ENCODE results near the gene CGAS. TPM values are rescaled to one million over a fixed set of nuclear protein-coding genes. Genes with fewer than 3 reads are reported as not detected.
"Not testable (repeated sequence)": the region's sequence is repeated elsewhere in the genome, so short reads cannot be mapped to it uniquely, and the experiment has no call there.

The CGAS gene
- total RNA-seq, 2 experiments from 2014 or later, result 37.2 to 38.4 TPM

DNA sequence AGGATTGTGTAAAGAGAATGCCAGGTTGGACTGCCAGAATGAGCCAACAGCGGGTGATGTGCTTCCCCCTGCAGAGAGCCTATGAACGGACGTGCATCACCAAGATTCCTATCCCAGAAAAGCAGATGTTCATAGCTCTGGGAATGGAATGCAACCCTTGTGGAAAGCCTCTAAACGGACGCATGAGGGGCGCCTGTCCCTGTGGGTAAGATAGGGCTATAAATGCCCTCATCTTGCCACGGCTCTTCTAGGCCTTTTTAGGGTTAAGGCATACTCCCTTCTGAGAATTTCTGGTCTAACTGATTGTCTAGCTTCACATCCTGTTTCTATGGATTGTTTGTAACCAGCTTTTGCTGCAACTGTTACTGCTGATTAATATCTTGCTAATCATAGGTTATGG, 7.4 kb upstream of the CGAS start:
- CTCF ChIA-PET; H3K27me3 Mint-ChIP-seq; intact Hi-C loops (cut with micrococcal nuclease); POLR2A ChIA-PET; H3K9me3 Mint-ChIP-seq; DNase-seq: not testable (repeated sequence)
- Mint-ChIP-seq H3K4me1 (ENCODE audit: low read depth) (peaks cover 40% of the 10 kb centered on the region), H3K36me3 (peaks cover 12% of the 10 kb centered on the region), H3K27ac (peak overlapping the region; percentile 97), H3K4me3 (peak overlapping the region; percentile 41)

- Mint-ChIP-seq H3K4me3 (no peak overlapping the region), H3K9me3 (no peaks in the 10 kb centered on the region), H3K27me3 (no peaks in the 10 kb centered on the region), H3K4me1 (ENCODE audit: low read depth) (peaks cover 28% of the 10 kb centered on the region), H3K27ac (peak overlapping the region; percentile 55), H3K36me3 (peaks cover 2% of the 10 kb centered on the region)
- DNase-seq, result no peak
- ChIA-PET POLR2A (no interaction called here), CTCF (no interaction called here)
- intact Hi-C loops (cut with micrococcal nuclease), result no loop called here
Measured at GRCh38 chr6:73455865-73456629, 4.0 kb upstream of the CGAS start.

- intact Hi-C loops (cut with micrococcal nuclease), result loop anchor here (1.0 to 5.0 kb wide), 6 partner anchors 10 to 831 kb away; partner anchors contain the start of genes EEF1A1 and MTO1
- Mint-ChIP-seq H3K27ac (peak overlapping the region; percentile 93), H3K36me3 (peaks cover 25% of the 10 kb centered on the region), H3K4me1 (ENCODE audit: low read depth) (peaks cover 18% of the 10 kb centered on the region), H3K4me3 (peak overlapping the region; percentile 86), H3K9me3 (no peaks in the 10 kb centered on the region), H3K27me3 (no peaks in the 10 kb centered on the region)
- CTCF ChIA-PET, result interaction anchor here (0.6 to 3.3 kb wide), 8 partner anchors 10 to 201 kb away, joined by 3 to 30 read pairs (median 8); partner anchors contain the start of gene MTO1
- peak; percentile 61 for DNase-seq
- POLR2A ChIA-PET, result interaction anchor here (0.7 to 3.9 kb wide), 8 partner anchors 11 to 202 kb away, joined by 4 to 82 read pairs (median 10); partner anchors contain the start of genes EEF1A1, MTO1 and SLC17A5
Measured at GRCh38 chr6:73451223-73452106, 632 bp downstream of the CGAS start.

GRCh38 chr6:73443555-73443954, 8.5 kb downstream of the CGAS start:
- Mint-ChIP-seq H3K27me3 (no peaks in the 10 kb centered on the region), H3K4me1 (ENCODE audit: low read depth) (peaks cover 37% of the 10 kb centered on the region), H3K9me3 (no peaks in the 10 kb centered on the region), H3K27ac (no peak overlapping the region), H3K4me3 (no peak overlapping the region), H3K36me3 (peaks cover 54% of the 10 kb centered on the region)
- intact Hi-C loops (cut with micrococcal nuclease), result no loop called here
- POLR2A ChIA-PET, result no interaction called here
- CTCF ChIA-PET, result interaction anchor here (0.5 kb wide), 1 partner anchor 205 kb away, joined by 3 read pairs; no protein-coding TSS in a partner anchor
- DNase-seq, result no peak

- ChIA-PET POLR2A (no interaction called here), CTCF (interaction anchor here (1.4 kb wide), 1 partner anchor 17 kb away, joined by 3 read pairs; the partner anchor contains the start of gene CGAS)
- H3K27ac Mint-ChIP-seq, result no peak overlapping the region
- no peak overlapping the region for H3K4me3 Mint-ChIP-seq
- H3K36me3 Mint-ChIP-seq, result peaks cover 47% of the 10 kb centered on the region
- intact Hi-C loops (cut with micrococcal nuclease), result no loop called here
- H3K27me3 Mint-ChIP-seq, result no peaks in the 10 kb centered on the region
- DNase-seq, result no peak
- no peaks in the 10 kb centered on the region for H3K9me3 Mint-ChIP-seq
- peaks cover 8% of the 10 kb centered on the region for H3K4me1 Mint-ChIP-seq (ENCODE audit: low read depth)
Measured at GRCh38 chr6:73435236-73435635, 16.9 kb downstream of the CGAS start.

- intact Hi-C loops (cut with micrococcal nuclease), result no loop called here
- no peaks in the 10 kb centered on the region for H3K27me3 Mint-ChIP-seq
- peak overlapping the region; percentile 74 for H3K27ac Mint-ChIP-seq
- H3K4me3 Mint-ChIP-seq, result no peak overlapping the region
- POLR2A ChIA-PET, result no interaction called here
- DNase-seq, result no peak
- peaks cover 19% of the 10 kb centered on the region for H3K4me1 Mint-ChIP-seq (ENCODE audit: low read depth)
- H3K9me3 Mint-ChIP-seq, result no peaks in the 10 kb centered on the region
- H3K36me3 Mint-ChIP-seq, result peaks cover 41% of the 10 kb centered on the region
- CTCF ChIA-PET, result interaction anchor here (0.6 to 1.4 kb wide), 2 partner anchors 12 to 33 kb away, joined by 3 to 4 read pairs; no protein-coding TSS in a partner anchor
Measured at GRCh38 chr6:73421534-73421933, 30.6 kb downstream of the CGAS start.

- Mint-ChIP-seq H3K9me3 (no peaks in the 10 kb centered on the region), H3K4me3 (no peak overlapping the region), H3K27me3 (no peaks in the 10 kb centered on the region), H3K27ac (no peak overlapping the region), H3K4me1 (ENCODE audit: low read depth) (peaks cover 14% of the 10 kb centered on the region), H3K36me3 (peaks cover 29% of the 10 kb centered on the region)
- CTCF ChIA-PET, result no interaction called here
- DNase-seq, result no peak
- intact Hi-C loops (cut with micrococcal nuclease), result no loop called here
- POLR2A ChIA-PET, result no interaction called here
Measured at GRCh38 chr6:73418081-73418741, 33.9 kb downstream of the CGAS start.

DNA sequence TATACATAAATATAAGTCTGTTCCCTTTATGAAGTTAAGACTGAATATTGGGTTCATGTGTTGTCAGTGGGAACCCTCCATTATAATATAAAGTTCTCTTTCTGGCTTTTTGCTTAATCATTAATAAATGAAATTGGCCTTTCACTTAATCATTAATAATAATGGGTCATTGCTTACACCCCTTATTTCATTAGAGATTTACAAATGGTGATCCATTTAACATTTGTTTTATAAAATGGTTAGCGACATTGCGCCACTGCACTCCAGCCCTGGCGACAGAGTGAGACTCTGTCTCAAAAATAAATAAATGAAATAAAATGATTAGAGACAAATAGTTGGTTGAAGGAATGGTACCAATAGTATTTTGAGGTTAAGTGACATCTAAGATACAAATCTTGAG, 39.0 kb downstream of the CGAS start:
- Mint-ChIP-seq H3K4me1 (ENCODE audit: low read depth) (peaks cover under 1% of the 10 kb centered on the region), H3K4me3 (no peak overlapping the region), H3K27ac (no peak overlapping the region), H3K36me3 (peaks cover 11% of the 10 kb centered on the region), H3K9me3 (no peaks in the 10 kb centered on the region), H3K27me3 (no peaks in the 10 kb centered on the region)
- CTCF ChIA-PET, result no interaction called here
- DNase-seq, result no peak
- POLR2A ChIA-PET, result no interaction called here
- intact Hi-C loops (cut with micrococcal nuclease), result no loop called here

DNA sequence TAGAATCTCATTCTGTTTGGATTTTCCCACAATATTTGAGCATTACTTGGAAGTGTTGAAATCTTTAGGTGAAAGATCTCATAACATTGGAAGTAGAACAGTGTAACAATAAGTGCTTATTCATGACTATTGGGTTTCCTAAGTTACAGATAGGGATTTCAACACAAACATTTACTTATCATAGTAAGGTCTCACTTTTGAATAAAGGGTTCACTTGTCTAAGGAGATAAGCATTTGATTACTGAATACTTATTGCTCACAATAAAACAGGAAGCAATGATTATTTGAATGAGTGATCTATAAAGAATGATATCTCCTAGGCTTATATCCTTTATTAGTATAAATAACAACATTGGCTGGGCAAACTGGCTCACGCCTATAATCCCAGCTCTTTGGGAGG, 42.7 kb downstream of the CGAS start:
- Mint-ChIP-seq H3K4me1 (ENCODE audit: low read depth) (no peaks in the 10 kb centered on the region), H3K27me3 (no peaks in the 10 kb centered on the region), H3K9me3 (no peaks in the 10 kb centered on the region), H3K27ac (no peak overlapping the region), H3K4me3 (no peak overlapping the region), H3K36me3 (no peaks in the 10 kb centered on the region)
- intact Hi-C loops (cut with micrococcal nuclease), result no loop called here
- ChIA-PET CTCF (no interaction called here), POLR2A (no interaction called here)
- DNase-seq, result no peak

DNA sequence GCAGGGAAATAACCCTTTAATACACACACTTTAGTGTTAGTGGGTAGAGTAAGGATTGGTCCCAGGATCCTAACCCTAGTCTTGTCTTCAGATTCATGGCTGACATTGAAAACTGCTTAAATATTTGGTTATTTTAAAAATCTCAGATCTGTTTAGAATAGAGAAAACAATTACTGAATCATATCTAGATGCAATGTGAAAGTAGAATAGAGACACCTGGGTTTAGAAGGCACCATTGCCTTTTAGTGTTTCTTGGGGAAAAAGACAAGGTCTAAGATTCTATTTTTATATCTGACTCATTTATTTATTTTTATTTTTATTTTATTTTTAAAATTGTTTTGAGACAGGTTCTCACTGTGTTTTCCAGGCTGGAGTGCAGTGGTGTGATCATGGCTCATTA, 51.4 kb downstream of the CGAS start:
- H3K27me3 Mint-ChIP-seq, result no peaks in the 10 kb centered on the region
- intact Hi-C loops (cut with micrococcal nuclease), result no loop called here
- H3K27ac Mint-ChIP-seq, result no peak overlapping the region
- no peaks in the 10 kb centered on the region for H3K36me3 Mint-ChIP-seq
- POLR2A ChIA-PET, result interaction anchor here (1.8 kb wide), 1 partner anchor 12 kb away, joined by 4 read pairs; no protein-coding TSS in a partner anchor
- CTCF ChIA-PET, result interaction anchor here (1.1 kb wide), 1 partner anchor 12 kb away, joined by 3 read pairs; no protein-coding TSS in a partner anchor
- no peaks in the 10 kb centered on the region for H3K9me3 Mint-ChIP-seq
- H3K4me1 Mint-ChIP-seq (ENCODE audit: low read depth), result no peaks in the 10 kb centered on the region
- no peak overlapping the region for H3K4me3 Mint-ChIP-seq
- no peak for DNase-seq

GRCh38 chr6:73395875-73396274, 56.2 kb downstream of the CGAS start:
- Mint-ChIP-seq H3K27me3 (no peaks in the 10 kb centered on the region), H3K4me1 (ENCODE audit: low read depth) (peaks cover 12% of the 10 kb centered on the region), H3K27ac (no peak overlapping the region), H3K4me3 (no peak overlapping the region), H3K36me3 (no peaks in the 10 kb centered on the region), H3K9me3 (no peaks in the 10 kb centered on the region)
- intact Hi-C loops (cut with micrococcal nuclease), result no loop called here
- CTCF ChIA-PET, result interaction anchor here (0.7 to 1.4 kb wide), 2 partner anchors 18 to 780 kb away, joined by 3 read pairs; no protein-coding TSS in a partner anchor
- POLR2A ChIA-PET, result no interaction called here
- DNase-seq, result no peak

Measured in activated CD4-positive, alpha-beta memory T cell treated with anti-CD3 and anti-CD28 coated beads for 36 hours (primary cell).